Mesenchymal stem cell (in vitro differentiated cells and primary cell): ENCODE measurements around the gene PGA4.

ENCODE experiments used
- DNase-seq: peaks from one replicate; pipeline ENCODE4 v3.0.0-alpha.2; 2013
- H2AFZ ChIP-seq: one replicate; pipeline ENCODE4 v1.6.1; 2013; ENCODE audit warnings: low read depth, mild to moderate bottlenecking, control low read depth, inconsistent platforms, low read length, moderate library complexity
- H2AK5ac ChIP-seq: 2 replicates; pipeline ENCODE4 v1.6.1; 2013; ENCODE audit warnings: low read length, moderate library complexity, mild to moderate bottlenecking, inconsistent platforms; ENCODE audit not compliant: severe bottlenecking
- H2BK120ac ChIP-seq: one replicate; pipeline ENCODE4 v1.6.1; 2013; ENCODE audit warnings: low read depth, mild to moderate bottlenecking, inconsistent platforms, low read length, moderate library complexity
- H2BK12ac ChIP-seq, 2 experiments: one replicate each; pipeline ENCODE4 v1.6.1; 2013; ENCODE audit warnings: inconsistent platforms in 2 of 2, low read length in 2 of 2, mild to moderate bottlenecking in 2 of 2, moderate library complexity in 2 of 2, control low read depth in 1 of 2
- H2BK15ac ChIP-seq: one replicate; pipeline ENCODE4 v1.6.1; 2013; ENCODE audit warnings: mild to moderate bottlenecking, low read depth, inconsistent platforms; ENCODE audit not compliant: poor library complexity, severe bottlenecking
- H2BK5ac ChIP-seq: 2 replicates; pipeline ENCODE4 v1.6.1; 2013; ENCODE audit warnings: low read depth, mild to moderate bottlenecking, low read length, control low read depth, inconsistent platforms; ENCODE audit not compliant: poor library complexity, severe bottlenecking
- H3K14ac ChIP-seq, 2 experiments: one replicate each; pipeline ENCODE4 v1.6.1; 2013; ENCODE audit warnings: inconsistent platforms in 2 of 2, low read length in 2 of 2, control low read depth in 1 of 2, mild to moderate bottlenecking in 1 of 2, moderate library complexity in 1 of 2
- H3K18ac ChIP-seq, 2 experiments: one replicate each; pipeline ENCODE4 v1.6.1; 2013; ENCODE audit warnings: inconsistent platforms in 2 of 2, low read length in 2 of 2, control low read depth in 1 of 2, low read depth in 1 of 2, mild to moderate bottlenecking in 1 of 2
- H3K23ac ChIP-seq, 2 experiments: one replicate each; pipeline ENCODE4 v1.6.1; 2013; ENCODE audit warnings: inconsistent platforms in 2 of 2, low read length in 2 of 2, mild to moderate bottlenecking in 2 of 2, moderate library complexity in 2 of 2, control low read depth in 1 of 2
- H3K27ac ChIP-seq: 2 replicates; pipeline ENCODE4 v1.5.1; 2013; ENCODE audit warnings: mild to moderate bottlenecking, moderate library complexity, low read length, control low read depth, inconsistent platforms; ENCODE audit not compliant: poor library complexity, severe bottlenecking
- H3K27me3 ChIP-seq, 2 experiments: 2 replicates each; pipeline versions ENCODE4 v1.6.1 to v1.7.0; 2013; ENCODE audit warnings: low read length in 2 of 2, mild to moderate bottlenecking in 2 of 2, moderate library complexity in 2 of 2, control low read depth in 1 of 2, inconsistent platforms in 1 of 2; ENCODE audit not compliant: control insufficient read depth in 1 of 2, insufficient read depth in 1 of 2
- H3K36me3 ChIP-seq, 2 experiments: 2 replicates each; pipeline versions ENCODE4 v1.6.1 to v1.7.0; 2013; ENCODE audit warnings: low read length in 2 of 2, control low read depth in 1 of 2, inconsistent platforms in 1 of 2, low read depth in 1 of 2, mild to moderate bottlenecking in 1 of 2; ENCODE audit not compliant: insufficient read depth in 2 of 2, control insufficient read depth in 1 of 2
- H3K4ac ChIP-seq, 2 experiments: one replicate each; pipeline ENCODE4 v1.6.1; 2013; ENCODE audit warnings: inconsistent platforms in 2 of 2, low read length in 2 of 2, mild to moderate bottlenecking in 2 of 2, moderate library complexity in 2 of 2, control low read depth in 1 of 2, low read depth in 1 of 2
- H3K4me1 ChIP-seq: 2 replicates; pipeline ENCODE4 v1.6.1; 2013; ENCODE audit warnings: low read depth, low read length, control low read depth; ENCODE audit not compliant: control insufficient read depth, insufficient read depth
- H3K4me2 ChIP-seq: 2 replicates; pipeline ENCODE4 v1.6.1; 2013; ENCODE audit warnings: low read length, mild to moderate bottlenecking, inconsistent platforms; ENCODE audit not compliant: poor library complexity, severe bottlenecking
- H3K4me3 ChIP-seq, 2 experiments: 2 replicates each; pipeline versions ENCODE4 v1.5.1 to v1.7.0; 2013; ENCODE audit warnings: low read length in 2 of 2, mild to moderate bottlenecking in 2 of 2, control low read depth in 1 of 2, low read depth in 1 of 2; ENCODE audit not compliant: insufficient read depth in 1 of 2
- H3K79me1 ChIP-seq: replicated peaks from 2 replicates; pipeline ENCODE4 v1.6.1; 2013; ENCODE audit warnings: mild to moderate bottlenecking, control low read depth, low read length, inconsistent platforms; ENCODE audit not compliant: poor library complexity, severe bottlenecking
- H3K9ac ChIP-seq: 2 replicates; pipeline ENCODE4 v1.7.0; 2013; ENCODE audit warnings: mild to moderate bottlenecking, low read length, moderate library complexity
- H3K9me3 ChIP-seq: 2 replicates; pipeline ENCODE4 v1.7.0; 2013; ENCODE audit warnings: mild to moderate bottlenecking, low read length; ENCODE audit not compliant: control insufficient read depth
- H4K8ac ChIP-seq: one replicate; pipeline ENCODE4 v1.6.1; 2013; ENCODE audit warnings: inconsistent platforms, mild to moderate bottlenecking, low read length, moderate library complexity
- H4K91ac ChIP-seq: one replicate; pipeline ENCODE4 v1.6.1; 2013; ENCODE audit warnings: mild to moderate bottlenecking, low read length, inconsistent platforms
- WGBS: methylation state at CpG from one replicate; pipeline ENCODE4 v1.1.7; 2013; ENCODE audit warnings: mixed read lengths; 5-methylcytosine and 5-hydroxymethylcytosine counted together

PGA4 gene

GRCh38 chr11:61272731-61273130 lies 50.6 kb downstream of the PGA4 start:
- Histone ChIP-seq H3K4me2 (no peak overlapping the region), H3K36me3 (peaks cover 43 to 65% of the 10 kb centered on the region in 2 experiments), H2AK5ac (no peak overlapping the region), H2BK15ac (no peak overlapping the region), H3K4ac (no peak overlapping the region), H3K14ac (no peak overlapping the region), H2AFZ (no peak overlapping the region), H3K79me1 (no peaks in the 10 kb centered on the region), H4K8ac (no peak overlapping the region), H3K4me1 (peaks cover 5% of the 10 kb centered on the region), H3K9me3 (no peaks in the 10 kb centered on the region), H3K27me3 (no peaks in the 10 kb centered on the region), H2BK5ac (no peak overlapping the region), H3K23ac (no peak overlapping the region), H3K18ac (no peak overlapping the region), H2BK120ac (no peak overlapping the region), H2BK12ac (no peak overlapping the region), H3K27ac (no peak overlapping the region), H4K91ac (no peak overlapping the region), H3K4me3 (no peak overlapping the region), H3K9ac (no peak overlapping the region)
- DNase-seq = no peak
- WGBS = 94% methylated on average over 3 of the region's 3 CpGs

- no peak overlapping the region for H3K4ac ChIP-seq
- H2BK15ac ChIP-seq = no peak overlapping the region
- H3K79me1 ChIP-seq = no peaks in the 10 kb centered on the region
- H4K8ac ChIP-seq = no peak overlapping the region
- H3K27ac ChIP-seq = no peak overlapping the region
- peaks cover 5% of the 10 kb centered on the region for H3K4me1 ChIP-seq
- no peak overlapping the region for H3K4me2 ChIP-seq
- no peak overlapping the region for H3K23ac ChIP-seq
- no peaks in the 10 kb centered on the region for H3K27me3 ChIP-seq
- H3K18ac ChIP-seq = no peak overlapping the region
- H3K9me3 ChIP-seq = no peaks in the 10 kb centered on the region
- no peak overlapping the region for H3K4me3 ChIP-seq
- no peak overlapping the region for H4K91ac ChIP-seq
- no peak overlapping the region for H3K14ac ChIP-seq
- H3K9ac ChIP-seq = peak overlapping the region; percentile 20
- 93% methylated on average over 15 of the region's 16 CpGs for WGBS
- H2BK120ac ChIP-seq = no peak overlapping the region
- no peak overlapping the region for H2BK12ac ChIP-seq
- no peak overlapping the region for H2BK5ac ChIP-seq
- H2AK5ac ChIP-seq = no peak overlapping the region
- peaks cover 43 to 70% of the 10 kb centered on the region in 2 experiments for H3K36me3 ChIP-seq
- no peak for DNase-seq
- H2AFZ ChIP-seq = no peak overlapping the region
Observed at GRCh38 chr11:61273178-61274078, 51.3 kb downstream of the PGA4 start.

DNA sequence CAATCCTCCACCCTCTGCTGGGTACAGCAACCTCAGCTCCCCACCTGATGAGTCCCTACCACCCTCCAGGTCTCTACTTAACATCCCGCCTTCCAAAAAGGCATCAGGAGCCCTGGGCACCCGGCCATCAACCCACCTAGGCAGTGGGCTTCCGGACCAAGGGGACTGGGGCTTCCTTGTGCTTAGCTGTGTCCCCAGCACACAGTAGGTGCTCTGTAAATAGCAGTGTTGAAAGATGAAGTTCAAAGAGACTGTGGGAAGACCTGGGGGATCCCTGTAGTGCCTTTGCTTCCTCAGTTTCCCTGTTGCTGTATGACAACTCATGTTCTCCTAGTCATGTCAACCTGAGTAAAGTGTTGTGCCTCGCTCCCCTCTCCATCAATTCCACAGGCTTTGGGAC lies 51.9 kb downstream of the PGA4 start:
- Histone ChIP-seq H2BK120ac (no peak overlapping the region), H3K23ac (no peak overlapping the region), H2BK12ac (no peak overlapping the region), H4K8ac (no peak overlapping the region), H3K79me1 (no peaks in the 10 kb centered on the region), H3K36me3 (peaks cover 37 to 68% of the 10 kb centered on the region in 2 experiments), H3K27me3 (no peaks in the 10 kb centered on the region), H3K4ac (no peak overlapping the region), H3K27ac (no peak overlapping the region), H2AFZ (no peak overlapping the region), H3K14ac (no peak overlapping the region), H3K4me3 (no peak overlapping the region), H2AK5ac (no peak overlapping the region), H3K9me3 (no peaks in the 10 kb centered on the region), H3K18ac (no peak overlapping the region), H3K4me2 (no peak overlapping the region), H4K91ac (no peak overlapping the region), H3K4me1 (peaks cover 5% of the 10 kb centered on the region), H3K9ac (no peak overlapping the region), H2BK15ac (no peak overlapping the region), H2BK5ac (no peak overlapping the region)
- WGBS = 98% methylated on average over 4 of the region's 4 CpGs
- no peak for DNase-seq

DNA sequence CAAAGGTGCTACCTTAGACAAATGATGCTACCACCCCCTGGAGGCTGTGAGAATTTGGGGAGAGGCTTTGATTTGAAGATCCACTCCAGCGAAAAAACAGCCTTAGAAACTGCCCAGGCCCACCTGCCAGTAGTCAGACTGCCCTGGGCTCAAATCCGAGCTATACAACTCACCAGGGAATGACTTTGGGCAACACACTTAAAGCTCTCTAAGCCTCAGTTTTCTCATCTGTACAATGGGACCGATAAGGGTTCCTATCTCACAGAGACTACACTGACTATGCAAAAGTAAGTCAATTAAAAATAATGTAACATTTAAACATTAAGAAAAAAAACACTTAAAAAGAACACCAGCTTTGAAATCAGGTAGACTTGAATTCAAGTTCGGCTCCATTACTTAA lies 53.0 kb downstream of the PGA4 start:
- WGBS = 79% methylated on average over 3 of the region's 4 CpGs

More for the DNA sequence above, 53.0 kb downstream of the PGA4 start:
- H2BK15ac ChIP-seq = no peak overlapping the region
- no peak overlapping the region for H4K91ac ChIP-seq
- no peak overlapping the region for H3K23ac ChIP-seq
- H3K14ac ChIP-seq = no peak overlapping the region
- no peak overlapping the region for H3K27ac ChIP-seq
- no peak for DNase-seq
- H3K79me1 ChIP-seq = no peaks in the 10 kb centered on the region
- H3K4me2 ChIP-seq = no peak overlapping the region
- no peak overlapping the region for H2AFZ ChIP-seq
- no peak overlapping the region for H2BK12ac ChIP-seq
- H3K27me3 ChIP-seq = no peaks in the 10 kb centered on the region
- no peak overlapping the region for H3K4me3 ChIP-seq
- H2BK120ac ChIP-seq = no peak overlapping the region
- H3K18ac ChIP-seq = no peak overlapping the region
- peaks cover 36 to 75% of the 10 kb centered on the region in 2 experiments for H3K36me3 ChIP-seq
- H4K8ac ChIP-seq = no peak overlapping the region
- H3K9me3 ChIP-seq = no peaks in the 10 kb centered on the region
- H3K4ac ChIP-seq = no peak overlapping the region
- no peak overlapping the region for H2BK5ac ChIP-seq
- H3K9ac ChIP-seq = no peak overlapping the region
- H2AK5ac ChIP-seq = no peak overlapping the region
- H3K4me1 ChIP-seq = peaks cover 5% of the 10 kb centered on the region
